NCI-H146 (cell line): ENCODE data around the gene MYO16.

Source experiments
- DNase-seq: peaks from one replicate; lab custom pipeline; 2025; lab: John Stamatoyannopoulos, UW

The MYO16 gene

GRCh38 chr13:109154546-109154945 is 525.1 kb downstream of the MYO16 start:
- no peak for DNase-seq

- DNase-seq: no peak
Measured at GRCh38 chr13:109154966-109155761, 525.8 kb downstream of the MYO16 start.

GRCh38 chr13:109156181-109156935 is 526.9 kb downstream of the MYO16 start:
- no peak for DNase-seq

- no peak for DNase-seq
Measured at GRCh38 chr13:109157275-109157674, 527.9 kb downstream of the MYO16 start.

GRCh38 chr13:109158383-109158782 is 529.0 kb downstream of the MYO16 start:
- DNase-seq: no peak

GRCh38 chr13:109159650-109160309 is 530.4 kb downstream of the MYO16 start:
- no peak for DNase-seq

- no peak for DNase-seq
Measured at GRCh38 chr13:109160357-109160756, 530.9 kb downstream of the MYO16 start.

- no peak for DNase-seq
Measured at GRCh38 chr13:109160887-109161669, 531.7 kb downstream of the MYO16 start.

GRCh38 chr13:109162248-109163036 is 533.0 kb downstream of the MYO16 start:
- DNase-seq: no peak

- DNase-seq: no peak
Measured at GRCh38 chr13:109163037-109163379, 533.6 kb downstream of the MYO16 start.

GRCh38 chr13:109165417-109165904 is 536.0 kb downstream of the MYO16 start:
- DNase-seq: no peak

- no peak for DNase-seq
Measured at GRCh38 chr13:109166804-109167203, 537.4 kb downstream of the MYO16 start.

GRCh38 chr13:109172136-109172535 is 542.7 kb downstream of the MYO16 start:
- no peak for DNase-seq

GRCh38 chr13:109175666-109176065 is 546.3 kb downstream of the MYO16 start:
- DNase-seq: no peak

GRCh38 chr13:109180905-109181425 is 551.6 kb downstream of the MYO16 start:
- no peak for DNase-seq

GRCh38 chr13:109182777-109183465 is 553.5 kb downstream of the MYO16 start:
- no peak for DNase-seq

- no peak for DNase-seq
Measured at GRCh38 chr13:109191413-109191812, 562.0 kb downstream of the MYO16 start.

GRCh38 chr13:109192306-109192705 is 562.9 kb downstream of the MYO16 start:
- no peak for DNase-seq

GRCh38 chr13:109196948-109197347 is 567.5 kb downstream of the MYO16 start:
- DNase-seq: no peak

- no peak for DNase-seq
Measured at GRCh38 chr13:109198585-109198984, 569.2 kb downstream of the MYO16 start.
